ENCODE data around the gene UNC45A.
"Not testable (repeated sequence)": the region's sequence is repeated elsewhere in the genome, so short reads cannot be mapped to it uniquely, and the experiment has no call there.

Gene UNC45A

GRCh38 chr15:90892498-90893174 lies 42.4 kb upstream of the UNC45A start:
- Histone ChIP-seq H3K9me3 (ENCODE audit: control insufficient read depth, low read length) (no peaks in the 10 kb centered on the region), H3K4me3 (ENCODE audit: insufficient read depth, low read depth, low read length, poor library complexity, severe bottlenecking) (no peak overlapping the region), H3K4me1 (ENCODE audit: control insufficient read depth, insufficient read depth, low read length, poor library complexity, severe bottlenecking) (no peaks in the 10 kb centered on the region), H3K27ac (ENCODE audit: insufficient read depth, low read length, poor library complexity, severe bottlenecking) (no peak overlapping the region), H3K27me3 (replicated peaks; ENCODE audit: control insufficient read depth, insufficient read depth, low read length, poor library complexity, severe bottlenecking) (no peaks in the 10 kb centered on the region), H3K36me3 (ENCODE audit: control insufficient read depth, insufficient read depth, low read length) (no peaks in the 10 kb centered on the region)
- no peak for DNase-seq

- Histone ChIP-seq H3K4me1 (ENCODE audit: control insufficient read depth, insufficient read depth, low read length, poor library complexity, severe bottlenecking) (no peaks in the 10 kb centered on the region), H3K4me3 (ENCODE audit: insufficient read depth, low read depth, low read length, poor library complexity, severe bottlenecking) (no peak overlapping the region), H3K36me3 (ENCODE audit: control insufficient read depth, insufficient read depth, low read length) (no peaks in the 10 kb centered on the region), H3K27ac (ENCODE audit: insufficient read depth, low read length, poor library complexity, severe bottlenecking) (no peak overlapping the region), H3K27me3 (replicated peaks; ENCODE audit: control insufficient read depth, insufficient read depth, low read length, poor library complexity, severe bottlenecking) (no peaks in the 10 kb centered on the region), H3K9me3 (ENCODE audit: control insufficient read depth, low read length) (no peaks in the 10 kb centered on the region)
- no peak for DNase-seq
Observed at GRCh38 chr15:90893175-90894090, 41.7 kb upstream of the UNC45A start.

- Histone ChIP-seq H3K4me3 (ENCODE audit: insufficient read depth, low read depth, low read length, poor library complexity, severe bottlenecking) (no peak overlapping the region), H3K4me1 (ENCODE audit: control insufficient read depth, insufficient read depth, low read length, poor library complexity, severe bottlenecking) (no peaks in the 10 kb centered on the region), H3K27ac (ENCODE audit: insufficient read depth, low read length, poor library complexity, severe bottlenecking) (no peak overlapping the region), H3K36me3 (ENCODE audit: control insufficient read depth, insufficient read depth, low read length) (no peaks in the 10 kb centered on the region), H3K27me3 (replicated peaks; ENCODE audit: control insufficient read depth, insufficient read depth, low read length, poor library complexity, severe bottlenecking) (no peaks in the 10 kb centered on the region), H3K9me3 (ENCODE audit: control insufficient read depth, low read length) (no peaks in the 10 kb centered on the region)
- DNase-seq = no peak
Observed at GRCh38 chr15:90895571-90896117, 39.4 kb upstream of the UNC45A start.

- not testable (repeated sequence) for H3K27me3 ChIP-seq (replicated peaks; ENCODE audit: control insufficient read depth, insufficient read depth, low read length, poor library complexity, severe bottlenecking); H3K36me3 ChIP-seq (ENCODE audit: control insufficient read depth, insufficient read depth, low read length); H3K27ac ChIP-seq (ENCODE audit: insufficient read depth, low read length, poor library complexity, severe bottlenecking); H3K4me1 ChIP-seq (ENCODE audit: control insufficient read depth, insufficient read depth, low read length, poor library complexity, severe bottlenecking); DNase-seq; H3K4me3 ChIP-seq (ENCODE audit: insufficient read depth, low read depth, low read length, poor library complexity, severe bottlenecking); H3K9me3 ChIP-seq (ENCODE audit: control insufficient read depth, low read length)
Observed at GRCh38 chr15:90897131-90897655, 37.9 kb upstream of the UNC45A start.

GRCh38 chr15:90901175-90902039 lies 33.7 kb upstream of the UNC45A start:
- Histone ChIP-seq H3K27me3 (replicated peaks; ENCODE audit: control insufficient read depth, insufficient read depth, low read length, poor library complexity, severe bottlenecking) (no peaks in the 10 kb centered on the region), H3K36me3 (ENCODE audit: control insufficient read depth, insufficient read depth, low read length) (peaks cover 15% of the 10 kb centered on the region), H3K27ac (ENCODE audit: insufficient read depth, low read length, poor library complexity, severe bottlenecking) (peak overlapping the region; percentile 73), H3K9me3 (ENCODE audit: control insufficient read depth, low read length) (no peaks in the 10 kb centered on the region), H3K4me3 (ENCODE audit: insufficient read depth, low read depth, low read length, poor library complexity, severe bottlenecking) (no peak overlapping the region), H3K4me1 (ENCODE audit: control insufficient read depth, insufficient read depth, low read length, poor library complexity, severe bottlenecking) (peaks cover 14% of the 10 kb centered on the region)
- no peak for DNase-seq

GRCh38 chr15:90902040-90902839 lies 32.8 kb upstream of the UNC45A start:
- H3K4me3 ChIP-seq (ENCODE audit: insufficient read depth, low read depth, low read length, poor library complexity, severe bottlenecking) = peak overlapping the region; percentile 69
- peak overlapping the region; percentile 73 for H3K27ac ChIP-seq (ENCODE audit: insufficient read depth, low read length, poor library complexity, severe bottlenecking)
- H3K27me3 ChIP-seq (replicated peaks; ENCODE audit: control insufficient read depth, insufficient read depth, low read length, poor library complexity, severe bottlenecking) = no peaks in the 10 kb centered on the region
- peak; percentile 38 to 59 (median 58) for DNase-seq
- H3K36me3 ChIP-seq (ENCODE audit: control insufficient read depth, insufficient read depth, low read length) = peaks cover 23% of the 10 kb centered on the region
- H3K9me3 ChIP-seq (ENCODE audit: control insufficient read depth, low read length) = no peaks in the 10 kb centered on the region
- H3K4me1 ChIP-seq (ENCODE audit: control insufficient read depth, insufficient read depth, low read length, poor library complexity, severe bottlenecking) = peaks cover 14% of the 10 kb centered on the region

GRCh38 chr15:90902840-90903732 lies 32.0 kb upstream of the UNC45A start, which contains the start of gene MAN2A2:
Gene MAN2A2 (plus strand): TSS chr15:90903302. CDS start chr15:90904208, 906 bp downstream.
- H3K27ac ChIP-seq (ENCODE audit: insufficient read depth, low read length, poor library complexity, severe bottlenecking) = peak within 1 kb of the TSS; percentile 81

GRCh38 chr15:90903733-90904536 lies 31.1 kb upstream of the UNC45A start:
- DNase-seq = no peak
- Histone ChIP-seq H3K9me3 (ENCODE audit: control insufficient read depth, low read length) (no peaks in the 10 kb centered on the region), H3K4me3 (ENCODE audit: insufficient read depth, low read depth, low read length, poor library complexity, severe bottlenecking) (peak overlapping the region; percentile 69), H3K4me1 (ENCODE audit: control insufficient read depth, insufficient read depth, low read length, poor library complexity, severe bottlenecking) (peaks cover 14% of the 10 kb centered on the region), H3K27ac (ENCODE audit: insufficient read depth, low read length, poor library complexity, severe bottlenecking) (peak overlapping the region; percentile 81), H3K27me3 (replicated peaks; ENCODE audit: control insufficient read depth, insufficient read depth, low read length, poor library complexity, severe bottlenecking) (no peaks in the 10 kb centered on the region), H3K36me3 (ENCODE audit: control insufficient read depth, insufficient read depth, low read length) (peaks cover 30% of the 10 kb centered on the region)

More at GRCh38 chr15:90902840-90903732, 32.0 kb upstream of the UNC45A start, which contains the start of gene MAN2A2:
- Histone ChIP-seq H3K27me3 (replicated peaks; ENCODE audit: control insufficient read depth, insufficient read depth, low read length, poor library complexity, severe bottlenecking) (no peaks in the 10 kb centered on the region), H3K4me1 (ENCODE audit: control insufficient read depth, insufficient read depth, low read length, poor library complexity, severe bottlenecking) (peaks cover 14% of the 10 kb centered on the region), H3K36me3 (ENCODE audit: control insufficient read depth, insufficient read depth, low read length) (peaks cover 29% of the 10 kb centered on the region), H3K4me3 (ENCODE audit: insufficient read depth, low read depth, low read length, poor library complexity, severe bottlenecking) (peak within 1 kb of the TSS; percentile 69), H3K9me3 (ENCODE audit: control insufficient read depth, low read length) (no peaks in the 10 kb centered on the region)
- peak; percentile 38 to 49 (median 46) for DNase-seq
